Stimulated activated naive CD4-positive, alpha-beta T cell (primary cell): ENCODE data around the gene LYSMD4.
A peak's percentile ranks its signal among the peaks of the same experiment; 100 is the strongest.
"Not testable (repeated sequence)": the region's sequence is repeated elsewhere in the genome, so short reads cannot be mapped to it uniquely, and the experiment has no call there.

Experiments used
- DNase-seq, 6 experiments: peaks; one replicate each; lab custom pipeline; 2025; lab: John Stamatoyannopoulos, UW

The LYSMD4 gene

DNA sequence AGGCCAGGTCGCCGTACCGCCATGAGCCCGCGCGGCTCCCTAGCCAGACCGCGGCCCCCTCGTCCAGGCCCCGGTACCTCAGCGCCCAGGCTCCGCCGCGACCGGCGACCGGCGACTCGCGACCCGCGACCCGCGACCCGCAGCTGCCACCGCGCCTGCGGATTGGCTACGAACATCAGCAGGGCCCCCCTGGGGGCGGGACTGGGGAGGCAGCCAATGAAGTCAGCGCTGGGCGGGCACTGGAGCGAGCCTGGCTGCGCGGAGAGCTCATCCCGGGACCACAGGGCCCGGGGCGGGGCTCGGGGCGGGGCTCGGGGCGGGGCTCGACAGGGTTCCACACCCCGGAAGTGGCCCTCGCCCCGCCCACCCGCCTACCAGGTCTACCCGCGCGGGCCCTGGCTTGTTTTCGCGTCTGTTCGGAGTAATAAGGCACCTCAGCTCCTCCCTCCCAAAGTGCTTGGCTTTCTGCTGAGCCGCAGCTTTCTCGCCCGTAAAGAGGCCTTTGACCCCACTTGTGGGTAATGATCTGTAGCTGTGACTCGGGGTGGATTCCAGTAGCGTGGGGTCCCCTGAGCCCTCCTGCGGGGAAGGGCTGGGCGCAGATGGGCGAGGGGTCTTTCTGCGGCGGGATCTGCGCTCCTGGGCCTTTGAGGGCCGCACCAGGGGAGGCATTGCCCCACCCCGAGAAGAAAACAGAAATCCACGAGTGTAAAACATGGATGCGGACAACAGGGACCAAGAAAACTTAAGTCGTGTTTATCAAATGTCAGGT, at the start of gene LYSMD4:
TSS of gene LYSMD4 (minus strand) at position 170 of the 772 bp plus-strand sequence. CDS start 1,438 bp downstream, outside the sequence.
- DNase-seq: peak; percentile 93 to 99 (median 98)

DNA sequence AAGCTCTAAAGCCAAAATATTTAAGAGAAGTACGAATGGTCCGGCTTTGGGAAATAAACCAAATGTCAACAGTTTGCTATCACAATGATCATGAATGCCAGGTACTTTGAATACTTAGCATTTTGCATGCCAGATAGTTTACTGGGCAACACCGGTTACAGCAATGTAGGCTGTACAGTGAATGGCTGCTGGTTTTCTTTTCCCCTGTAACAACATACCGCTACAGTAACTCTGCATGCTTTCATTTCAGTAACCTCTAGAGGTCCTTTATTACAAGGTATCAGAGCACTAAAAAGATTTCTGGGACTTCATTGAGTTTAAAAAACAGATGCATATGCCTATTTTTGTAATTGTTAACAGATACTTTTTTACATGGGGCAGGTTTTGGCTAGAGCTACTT, 48.8 kb upstream of the LYSMD4 start:
- DNase-seq: not testable (repeated sequence)

DNA sequence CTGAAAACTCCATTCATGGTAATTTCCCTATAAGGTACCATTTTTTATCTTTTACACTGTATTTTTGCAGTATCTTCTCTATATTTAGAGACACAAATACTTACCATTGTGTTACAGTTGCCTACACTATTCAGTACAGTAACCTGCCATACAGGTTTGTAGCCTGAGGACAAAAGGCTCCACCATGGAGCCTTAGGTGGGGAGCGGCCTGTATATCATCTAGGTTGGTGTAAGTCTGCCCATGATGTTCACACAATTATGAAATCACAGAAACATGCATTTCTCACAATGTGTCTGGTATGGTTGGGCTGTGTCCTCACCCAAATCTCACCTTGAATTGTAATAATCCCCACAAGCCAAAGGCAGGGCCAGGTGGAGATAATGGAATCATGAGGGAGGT, 43.9 kb upstream of the LYSMD4 start:
- DNase-seq: no peak

DNA sequence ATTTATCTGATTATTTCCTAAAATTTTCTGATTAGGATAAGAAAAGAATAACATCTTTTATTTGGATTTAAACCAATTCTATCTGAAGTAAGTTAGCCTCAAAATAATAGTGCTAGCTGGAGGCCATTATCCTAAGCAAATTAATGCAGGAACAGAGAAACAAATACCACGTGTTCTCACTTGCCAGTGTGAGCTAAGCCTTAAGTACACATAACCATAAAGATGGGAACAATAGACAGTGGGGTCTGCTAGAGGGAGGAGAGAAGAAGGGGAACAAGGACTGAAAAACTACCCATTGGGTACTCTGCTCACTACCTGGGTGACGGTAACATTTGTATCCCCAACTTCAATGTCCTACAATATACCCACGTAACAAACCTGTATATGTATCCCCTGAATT, 31.3 kb upstream of the LYSMD4 start:
- no peak for DNase-seq

DNA sequence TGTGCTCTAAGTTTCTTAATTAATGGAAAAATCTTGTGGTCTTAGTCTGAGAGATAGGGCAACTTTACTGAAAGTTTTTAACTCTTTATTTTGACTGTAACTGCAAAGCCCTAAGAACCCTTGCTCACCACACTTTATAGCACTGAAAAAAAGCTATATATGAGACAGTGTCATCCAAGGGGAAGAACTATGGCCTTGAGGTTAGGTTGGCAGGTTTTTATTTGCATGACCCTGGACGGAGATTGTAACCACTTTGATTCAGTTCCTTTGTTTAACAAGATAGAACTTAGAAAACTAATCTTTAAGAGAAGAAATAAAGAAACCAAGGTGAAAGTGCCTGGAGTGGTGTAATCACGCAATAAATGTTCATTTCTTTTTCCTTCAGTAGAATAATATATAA, 30.6 kb upstream of the LYSMD4 start:
- no peak for DNase-seq

DNA sequence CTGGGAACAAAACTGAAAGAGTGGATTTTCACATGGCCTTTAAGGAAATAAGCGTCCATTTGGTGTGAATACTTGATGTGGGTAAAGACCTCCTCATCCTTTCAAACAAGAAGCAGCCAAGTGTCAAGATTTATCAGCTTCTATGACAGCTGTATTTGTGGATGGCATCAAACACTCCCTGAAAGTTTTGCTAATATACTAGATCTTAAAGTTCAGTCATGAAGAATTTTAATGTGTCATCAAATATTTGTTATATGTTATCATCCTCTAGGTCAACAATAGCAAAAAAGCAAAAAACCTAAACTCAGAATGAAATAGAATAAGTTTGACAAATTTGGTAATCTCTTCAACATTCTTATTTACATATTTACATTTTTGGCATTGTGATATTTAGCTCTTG, 29.1 kb upstream of the LYSMD4 start:
- DNase-seq: no peak

DNA sequence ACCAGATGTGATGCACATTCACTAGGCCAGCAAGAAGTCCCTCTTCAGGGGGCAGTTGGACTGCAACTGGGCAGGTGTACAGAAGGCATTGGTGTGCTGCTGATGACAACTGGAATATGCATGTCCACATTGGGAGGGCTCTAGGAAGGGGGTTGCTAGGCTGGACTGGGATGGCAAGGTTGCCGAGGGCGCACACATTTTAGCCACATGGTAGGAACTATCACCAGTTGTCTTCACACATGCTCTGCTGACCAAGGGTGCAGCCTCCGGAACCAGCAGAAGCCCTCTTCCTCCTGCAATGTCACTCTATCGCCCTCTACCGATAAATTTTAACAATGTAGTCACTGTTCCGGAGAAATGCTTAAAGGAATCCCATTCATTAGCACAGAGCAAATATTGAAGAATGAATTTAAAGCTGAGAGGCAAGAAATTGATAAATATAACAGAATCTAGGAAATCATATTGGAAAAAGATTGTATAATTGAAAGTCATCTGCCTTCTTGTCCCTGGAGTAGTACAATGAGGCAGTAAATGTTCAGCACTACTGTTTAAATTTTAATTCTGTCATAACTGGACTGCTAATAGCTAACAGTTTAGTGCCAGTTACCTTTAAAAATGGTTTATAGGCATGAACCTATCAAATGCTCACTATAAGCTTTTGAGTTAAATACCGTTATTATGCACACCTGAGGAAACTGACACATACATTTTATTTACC, 22.6 kb upstream of the LYSMD4 start:
- peak in 5 of 6 experiments; percentile 3 to 77 (median 8) for DNase-seq

DNA sequence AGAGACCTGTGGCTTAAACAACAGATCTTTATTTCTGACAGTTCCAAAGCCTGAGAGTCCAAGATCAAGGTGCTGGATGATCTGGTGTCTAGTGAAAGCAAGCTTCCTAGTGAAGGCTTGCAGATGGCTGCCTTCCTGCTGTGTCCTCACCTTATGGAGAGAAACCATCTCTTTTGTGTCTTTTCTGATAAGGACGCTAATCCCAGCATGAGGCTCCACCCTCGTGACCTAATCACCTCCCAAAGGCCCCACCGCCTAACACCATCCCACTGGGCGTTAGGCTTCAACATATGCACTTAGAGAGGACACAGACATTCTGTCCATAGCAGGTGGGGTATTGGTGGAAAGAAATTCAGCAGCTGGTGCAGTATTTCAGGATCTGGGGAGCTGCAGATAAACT, 19.8 kb upstream of the LYSMD4 start:
- no peak for DNase-seq

DNA sequence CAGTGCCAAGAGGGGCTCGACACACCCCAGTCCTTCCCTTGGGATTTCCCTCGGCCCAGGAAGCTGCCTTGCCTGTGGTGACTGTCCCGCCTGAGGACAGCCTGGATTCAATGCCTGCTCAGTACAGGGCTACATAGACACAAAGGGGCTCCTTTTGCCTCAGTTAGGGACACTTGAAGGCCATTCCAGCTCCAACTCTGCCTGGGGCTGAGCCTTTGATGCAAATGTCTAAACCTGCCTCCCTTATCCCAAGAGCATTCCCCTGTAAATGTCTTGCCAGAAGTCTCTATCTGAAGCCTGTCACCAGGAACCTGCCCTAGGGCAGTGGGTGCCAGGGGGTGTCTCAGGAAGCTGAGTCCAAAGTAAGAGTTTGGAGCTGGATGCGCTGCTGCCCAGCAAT, 19.3 kb upstream of the LYSMD4 start:
- no peak for DNase-seq

DNA sequence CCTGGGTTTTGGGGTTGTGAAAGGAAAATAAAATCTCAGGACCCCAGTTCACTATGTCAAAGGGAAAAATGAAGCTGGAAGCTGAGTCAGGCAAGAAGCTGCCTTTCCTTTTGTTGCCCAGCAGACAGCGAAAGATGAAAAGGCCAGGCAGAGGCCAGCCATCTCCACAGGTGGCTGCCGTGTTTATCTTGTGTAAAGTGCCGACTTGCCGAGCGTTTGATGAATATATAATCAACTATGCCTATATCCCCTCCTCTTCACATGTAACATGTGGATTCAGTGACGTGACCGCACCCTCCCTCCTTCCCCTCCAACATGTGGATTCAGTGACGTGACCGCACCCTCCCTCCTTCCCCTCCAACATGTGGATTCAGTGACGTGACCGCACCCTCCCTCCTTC, 17.1 kb upstream of the LYSMD4 start:
- DNase-seq: not testable (repeated sequence)

DNA sequence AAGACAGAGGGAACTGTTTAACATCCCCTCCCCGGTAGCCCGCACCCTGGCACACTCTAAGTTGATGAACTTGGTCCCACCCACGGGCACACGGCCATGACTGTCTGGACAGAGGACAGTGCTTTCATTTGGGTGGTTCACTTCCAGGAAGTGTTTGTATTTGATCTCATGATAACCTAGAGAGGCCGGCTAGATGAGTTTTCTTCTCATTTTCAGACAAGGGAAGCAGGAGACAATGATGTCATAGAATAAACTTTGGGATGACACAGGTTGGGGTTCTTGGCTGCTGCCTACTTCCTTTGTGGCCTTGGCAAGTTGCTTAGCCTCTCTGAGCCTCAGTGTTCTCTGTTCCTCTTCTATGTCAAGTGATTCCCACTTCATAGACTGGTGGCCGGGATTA, 16.1 kb upstream of the LYSMD4 start:
- no peak for DNase-seq

DNA sequence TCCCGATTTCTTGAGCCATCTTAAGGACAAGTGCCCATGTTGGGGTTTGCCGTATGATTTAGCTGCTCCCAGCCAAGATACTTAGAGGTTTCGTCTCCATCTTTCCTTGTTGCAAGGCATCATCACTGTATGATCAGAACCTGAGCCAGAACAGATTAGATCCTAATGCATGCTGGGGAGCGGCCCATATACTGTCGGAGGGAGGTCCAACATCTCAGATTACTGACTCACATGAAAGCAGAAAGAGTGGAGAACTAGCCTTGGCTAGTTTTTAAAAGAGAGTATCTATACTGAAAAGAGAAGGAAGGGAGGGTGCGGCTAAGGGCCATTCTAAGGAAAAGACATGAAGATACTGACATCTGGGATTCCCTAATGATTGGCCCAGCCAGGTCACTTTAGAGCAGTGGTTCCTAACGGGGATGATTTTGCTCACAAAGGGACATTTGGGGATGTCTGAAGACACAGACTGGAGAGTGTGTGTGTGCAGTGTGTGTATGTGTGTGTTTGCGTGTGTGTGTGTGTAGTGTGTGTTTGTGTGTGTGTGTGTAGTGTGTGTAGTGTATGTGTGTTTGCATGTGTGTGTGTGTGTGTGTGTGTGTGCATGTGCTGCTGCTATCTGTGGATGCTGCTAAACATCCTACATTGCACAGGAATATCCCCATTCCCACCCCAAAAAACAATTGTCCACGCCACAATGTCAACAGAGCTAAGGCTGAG, 12.3 kb upstream of the LYSMD4 start:
- DNase-seq: no peak

DNA sequence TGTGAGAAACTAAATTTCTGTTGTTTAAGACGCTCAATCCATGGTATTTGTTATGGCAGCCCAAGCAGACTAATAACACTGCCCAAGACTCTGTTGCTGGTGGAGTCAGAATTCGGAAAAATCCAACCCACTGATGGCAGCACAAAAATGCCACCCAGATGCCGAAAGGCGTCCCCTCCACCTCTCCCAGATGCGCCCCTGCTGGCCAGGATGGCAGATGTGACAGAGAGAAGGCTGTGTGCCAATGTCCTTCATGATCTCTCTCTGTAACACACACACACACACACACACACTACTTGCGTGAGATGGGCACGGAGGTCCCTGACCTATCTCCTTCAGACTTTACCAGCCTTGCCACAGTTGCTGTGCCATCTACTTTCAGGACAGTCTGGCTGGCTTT, 10.9 kb upstream of the LYSMD4 start:
- no peak for DNase-seq

DNA sequence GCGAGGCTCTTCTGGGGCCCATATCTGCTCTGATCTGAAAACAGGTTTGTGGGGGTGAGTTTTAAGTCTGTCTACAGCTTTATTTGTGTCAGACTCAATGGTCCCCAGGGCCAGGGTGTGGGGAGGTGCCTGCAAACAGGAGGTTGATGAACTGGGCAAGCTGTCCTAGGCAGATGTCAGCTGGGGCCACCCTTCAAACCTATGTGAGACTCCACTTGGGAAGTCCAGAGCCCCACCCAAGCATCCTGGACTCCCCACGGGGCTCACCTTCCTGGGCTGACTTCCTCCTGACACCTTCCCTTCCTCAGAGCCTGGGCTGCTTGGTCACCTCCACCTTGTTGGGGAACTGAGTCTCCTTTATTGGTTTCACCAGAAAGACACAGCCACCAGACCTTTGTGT, 8.6 kb upstream of the LYSMD4 start:
- no peak for DNase-seq

DNA sequence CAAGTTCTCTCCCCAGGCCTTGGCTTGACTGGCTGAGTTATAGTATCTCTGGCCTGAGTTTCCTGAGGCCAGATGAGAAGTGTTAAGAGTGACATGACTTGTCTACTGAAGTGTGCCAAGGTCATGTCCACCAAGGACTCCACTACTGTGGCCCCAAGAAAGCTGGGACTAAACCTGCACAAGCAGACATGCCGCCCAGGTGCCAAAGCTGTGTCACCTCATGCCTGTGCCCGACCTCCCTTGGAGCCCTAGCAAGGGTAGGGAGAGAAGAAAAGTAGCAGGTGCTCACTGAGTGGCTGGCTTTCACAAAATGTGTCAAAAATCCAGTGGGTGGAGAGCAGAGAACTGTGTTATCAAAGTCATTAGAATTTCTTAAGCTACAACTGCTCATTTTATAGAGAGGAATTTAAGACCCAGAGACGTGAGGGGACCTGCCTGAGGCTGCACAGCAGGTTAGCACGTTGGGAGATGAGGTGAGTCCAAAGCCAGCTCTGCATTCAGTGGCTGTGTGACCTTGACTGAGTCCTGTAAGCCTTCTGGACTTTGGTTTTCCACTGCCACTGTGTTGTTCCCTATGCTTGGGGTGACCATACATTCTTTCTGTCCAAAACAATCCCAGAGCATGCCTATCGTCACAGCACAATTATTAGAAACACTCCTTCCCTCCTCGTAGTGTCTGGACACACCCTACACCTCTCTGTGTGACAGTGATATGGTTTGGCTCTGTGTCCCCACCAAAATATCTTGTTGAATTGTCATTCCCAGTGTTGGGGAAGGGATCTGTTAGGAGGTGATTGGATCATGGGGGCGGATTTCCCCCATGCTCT, 5.0 kb upstream of the LYSMD4 start:
- DNase-seq: no peak

DNA sequence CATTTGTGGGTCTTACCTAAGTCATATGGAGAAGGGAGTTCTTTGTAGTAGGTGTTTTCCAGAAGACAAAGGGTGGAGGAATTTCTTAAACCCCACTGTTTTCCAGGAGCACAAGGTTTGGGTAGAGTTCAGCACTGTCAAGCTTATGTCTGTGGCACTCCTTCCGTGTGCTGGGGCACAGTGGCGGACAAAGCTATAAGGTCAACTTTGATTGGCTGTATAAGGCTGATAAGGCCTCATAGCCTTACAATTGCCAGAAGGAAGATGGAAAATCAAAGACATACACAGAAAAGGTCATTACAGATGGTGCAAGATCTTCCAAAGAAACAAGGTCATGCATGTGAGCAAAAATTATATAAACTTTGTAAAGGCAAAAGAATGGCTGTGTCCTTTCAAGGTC, 3.5 kb upstream of the LYSMD4 start:
- DNase-seq: no peak

DNA sequence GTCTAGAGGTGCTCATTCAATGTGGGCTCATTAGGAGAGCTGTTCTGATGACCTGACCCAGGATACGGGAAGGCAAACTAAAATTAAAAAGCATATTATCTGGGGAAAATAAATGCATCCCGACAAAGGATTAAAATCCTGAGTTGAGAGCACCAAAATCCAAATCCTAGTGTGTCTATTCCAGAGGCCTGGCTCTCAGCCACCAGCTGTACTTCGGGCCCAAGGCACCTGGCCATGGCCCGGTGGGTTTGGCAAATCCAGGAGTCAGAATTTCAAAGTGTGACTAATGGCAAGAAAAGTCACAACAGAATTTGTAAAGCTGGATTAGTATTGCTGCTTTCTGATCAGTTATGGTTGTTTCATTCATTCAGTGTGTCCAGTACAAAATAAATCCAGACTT, 2.6 kb upstream of the LYSMD4 start:
- DNase-seq: no peak

DNA sequence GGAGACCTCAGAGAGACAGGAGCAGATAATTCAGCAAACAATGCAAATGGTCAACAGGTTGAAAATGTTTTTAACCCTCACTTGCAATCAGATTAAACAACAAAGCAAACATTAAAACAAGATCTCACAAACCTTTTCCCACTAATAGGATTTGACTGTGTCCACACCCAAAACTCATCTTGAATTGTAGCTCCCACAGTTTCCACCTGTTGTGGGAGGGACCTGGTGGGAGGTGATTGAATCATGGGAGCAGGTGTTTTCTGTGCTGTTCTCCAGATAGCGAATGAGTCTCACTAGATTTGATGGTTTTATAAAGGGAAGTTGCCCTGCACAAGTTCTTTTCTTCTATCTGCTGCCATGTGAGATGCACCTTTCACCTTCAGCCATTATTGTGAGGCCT, 1.3 kb upstream of the LYSMD4 start:
- no peak for DNase-seq

DNA sequence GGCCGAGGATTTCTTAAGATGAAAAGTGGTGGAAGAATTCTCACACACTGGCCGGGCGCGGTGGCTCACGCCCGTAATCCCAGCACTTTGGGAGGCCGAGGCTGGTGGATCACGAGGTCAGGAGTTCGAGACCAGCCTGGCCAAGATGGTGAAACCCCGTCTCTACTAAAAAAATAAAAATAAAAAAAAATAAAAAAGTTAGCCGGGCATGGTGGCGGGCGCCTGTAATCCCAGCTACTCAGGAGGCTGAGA, 729 bp upstream of the LYSMD4 start:
- DNase-seq: not testable (repeated sequence)

DNA sequence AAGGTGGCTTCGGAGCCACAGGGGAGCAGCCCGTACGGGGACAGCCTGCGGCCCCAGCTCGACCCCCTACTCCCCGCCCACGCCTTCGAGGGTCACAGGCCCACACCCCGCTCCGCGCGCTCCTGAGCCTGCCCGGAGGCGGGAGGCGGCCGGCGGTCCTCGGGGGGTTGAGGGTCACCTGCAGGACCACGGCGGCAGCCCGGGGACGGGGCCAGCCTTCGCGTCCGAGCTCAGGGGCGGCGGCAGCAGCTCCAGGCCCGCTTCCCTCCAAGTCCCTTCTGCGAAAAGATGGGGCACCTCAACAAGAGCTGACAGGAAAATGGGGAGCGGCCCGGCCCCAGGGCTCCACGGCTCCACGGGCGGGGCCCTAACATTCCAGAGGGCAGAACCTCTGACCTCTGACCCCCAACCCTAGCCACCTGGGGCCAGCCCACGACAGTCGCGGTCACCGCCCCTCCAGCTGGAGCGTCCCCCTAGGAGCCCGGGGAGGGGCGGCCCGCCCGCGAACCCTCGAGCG, 428 bp downstream of the LYSMD4 start:
- DNase-seq: peak in 3 of 6 experiments; percentile 29 to 41 (median 41)

DNA sequence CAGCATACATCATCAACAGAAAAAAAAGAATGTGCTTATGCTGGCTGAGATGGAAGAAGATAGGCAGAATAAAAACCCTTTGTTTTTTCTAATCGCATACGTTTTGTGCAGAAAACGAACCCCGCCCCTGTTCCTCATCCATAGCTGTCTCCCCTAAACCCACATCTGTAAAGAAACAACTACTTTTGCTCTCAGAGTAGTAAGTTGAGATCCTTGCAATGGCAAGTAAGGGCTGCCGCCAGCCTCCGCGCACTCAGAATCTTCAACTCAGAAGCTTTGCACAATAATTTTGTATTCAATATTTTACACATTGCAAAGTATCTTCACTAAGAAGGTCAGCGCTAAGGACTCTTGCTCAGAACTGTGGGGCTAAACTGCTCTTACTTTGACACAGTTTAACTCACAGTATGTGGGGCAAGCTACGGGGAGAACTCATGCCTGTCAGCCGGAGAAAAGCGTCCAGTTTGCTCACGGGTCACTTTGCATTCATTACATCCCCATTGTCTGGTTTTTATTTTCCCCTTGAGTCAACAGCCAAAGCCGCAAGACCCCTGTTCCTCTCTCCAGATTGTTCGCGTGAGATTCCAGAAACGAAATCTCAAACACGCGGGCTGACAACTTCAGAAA, 1.0 kb downstream of the LYSMD4 start:
- DNase-seq: peak in 1 of 6 experiments; percentile 22
